ENCODE results near the gene DCLRE1A.
A peak's percentile ranks its signal among the peaks of the same experiment; 100 is the strongest.

The DCLRE1A gene

GRCh38 chr10:113854013-113854760, at the start of gene DCLRE1A, which contains the start of gene NHLRC2:
TSS of gene DCLRE1A (minus strand) at chr10:113854082. CDS start at chr10:113853182, 900 bp downstream.
TSS of gene NHLRC2 (plus strand) at chr10:113854661. CDS start at chr10:113854873, 212 bp downstream.
- peak; percentile 47 for DNase-seq (ENCODE audit: extremely low read depth, low read depth)
- no peak for TF ChIP-seq CTCF (IDR thresholded peaks at IDR 0.05; ENCODE audit: low read depth, low read length)

GRCh38 chr10:113899952-113900598, 46.2 kb upstream of the DCLRE1A start:
- TF ChIP-seq CTCF (IDR thresholded peaks at IDR 0.05; ENCODE audit: low read depth, low read length), result no peak
- DNase-seq (ENCODE audit: extremely low read depth, low read depth), result no peak

- no peak for TF ChIP-seq CTCF (IDR thresholded peaks at IDR 0.05; ENCODE audit: low read depth, low read length)
- no peak for DNase-seq (ENCODE audit: extremely low read depth, low read depth)
Observed at GRCh38 chr10:113897693-113898618, 44.1 kb upstream of the DCLRE1A start.

- DNase-seq (ENCODE audit: extremely low read depth, low read depth), result peak; percentile 10
- TF ChIP-seq CTCF (IDR thresholded peaks at IDR 0.05; ENCODE audit: low read depth, low read length), result no peak
Observed at GRCh38 chr10:113895018-113895417, 41.1 kb upstream of the DCLRE1A start.

- TF ChIP-seq CTCF (IDR thresholded peaks at IDR 0.05; ENCODE audit: low read depth, low read length), result no peak
- no peak for DNase-seq (ENCODE audit: extremely low read depth, low read depth)
Observed at GRCh38 chr10:113894581-113894980, 40.7 kb upstream of the DCLRE1A start.

- no peak for TF ChIP-seq CTCF (IDR thresholded peaks at IDR 0.05; ENCODE audit: low read depth, low read length)
Observed at GRCh38 chr10:113893570-113893969, 39.7 kb upstream of the DCLRE1A start.

More at GRCh38 chr10:113893570-113893969, 39.7 kb upstream of the DCLRE1A start:
- no peak for DNase-seq (ENCODE audit: extremely low read depth, low read depth)

Data from AG09319 (cell line).